GM12865 (cell line): ENCODE data around the gene SCAP.

Experiments used
- DNase-seq: peaks from one replicate; pipeline ENCODE4 v3.0.0; 2010; ENCODE audit warnings: low read depth
- H3K4me3 ChIP-seq: 2 replicates; pipeline ENCODE4 v1.5.1; 2011; ENCODE audit warnings: mild to moderate bottlenecking, low read depth, low read length, control low read depth
- TF ChIP-seq, protein P1 (sequence below): IDR thresholded peaks from 2 replicates; pipeline ENCODE4 v1.5.1; 2011; ENCODE audit warnings: low read length, control low read depth, low read depth, inconsistent platforms; ENCODE audit not compliant: insufficient read depth; ENCODE audit errors: missing control alignments

SCAP gene

DNA sequence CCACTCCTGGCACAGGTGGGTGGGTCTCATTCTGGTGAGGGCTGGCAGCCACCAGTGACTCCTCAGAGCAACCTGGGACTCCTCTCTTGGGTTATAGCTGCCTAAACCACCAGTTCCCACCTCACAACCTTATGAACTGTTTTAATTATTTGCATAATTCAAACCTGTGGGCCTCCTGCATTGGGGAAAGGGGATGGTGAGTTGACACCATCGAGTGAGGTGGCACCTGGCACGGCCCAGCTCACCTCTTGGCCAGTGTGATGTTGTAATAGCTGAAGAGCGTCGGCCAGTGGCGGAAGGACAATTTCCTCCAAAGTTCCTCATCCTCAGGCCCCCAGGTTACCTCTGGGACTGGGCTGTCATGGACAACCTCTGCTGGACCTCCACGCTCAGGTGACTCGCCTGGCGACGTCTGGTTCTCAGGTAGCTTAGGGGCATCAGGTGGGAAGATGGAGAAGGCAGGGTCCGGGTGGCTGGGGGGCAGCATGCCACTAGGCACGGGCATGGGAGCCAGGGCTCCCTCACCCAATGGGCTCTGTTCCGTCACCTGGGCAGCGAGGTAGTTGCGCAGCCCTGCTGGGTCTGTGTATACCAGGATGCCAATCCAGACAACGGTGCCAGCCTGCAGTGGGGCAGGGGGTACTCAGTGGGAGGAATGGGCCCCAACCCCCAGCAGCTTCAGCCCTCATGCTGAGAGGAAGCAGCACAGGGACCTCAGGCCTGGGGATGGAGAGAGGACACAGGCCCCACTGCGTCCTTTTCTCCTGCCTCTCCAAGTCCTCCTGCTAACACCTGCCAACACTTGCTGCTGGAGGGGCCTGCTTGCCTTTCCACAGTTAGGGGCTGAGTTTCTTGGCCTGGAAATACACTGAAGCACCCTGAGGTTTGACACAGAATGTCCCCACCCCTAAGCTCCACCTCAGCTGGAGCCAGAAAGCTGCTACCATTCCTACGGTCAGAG, 56.4 kb downstream of the SCAP start:
- TF ChIP-seq, protein P1, sequence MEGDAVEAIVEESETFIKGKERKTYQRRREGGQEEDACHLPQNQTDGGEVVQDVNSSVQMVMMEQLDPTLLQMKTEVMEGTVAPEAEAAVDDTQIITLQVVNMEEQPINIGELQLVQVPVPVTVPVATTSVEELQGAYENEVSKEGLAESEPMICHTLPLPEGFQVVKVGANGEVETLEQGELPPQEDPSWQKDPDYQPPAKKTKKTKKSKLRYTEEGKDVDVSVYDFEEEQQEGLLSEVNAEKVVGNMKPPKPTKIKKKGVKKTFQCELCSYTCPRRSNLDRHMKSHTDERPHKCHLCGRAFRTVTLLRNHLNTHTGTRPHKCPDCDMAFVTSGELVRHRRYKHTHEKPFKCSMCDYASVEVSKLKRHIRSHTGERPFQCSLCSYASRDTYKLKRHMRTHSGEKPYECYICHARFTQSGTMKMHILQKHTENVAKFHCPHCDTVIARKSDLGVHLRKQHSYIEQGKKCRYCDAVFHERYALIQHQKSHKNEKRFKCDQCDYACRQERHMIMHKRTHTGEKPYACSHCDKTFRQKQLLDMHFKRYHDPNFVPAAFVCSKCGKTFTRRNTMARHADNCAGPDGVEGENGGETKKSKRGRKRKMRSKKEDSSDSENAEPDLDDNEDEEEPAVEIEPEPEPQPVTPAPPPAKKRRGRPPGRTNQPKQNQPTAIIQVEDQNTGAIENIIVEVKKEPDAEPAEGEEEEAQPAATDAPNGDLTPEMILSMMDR = no peak
- H3K4me3 ChIP-seq = no peak overlapping the region
- DNase-seq = no peak

DNA sequence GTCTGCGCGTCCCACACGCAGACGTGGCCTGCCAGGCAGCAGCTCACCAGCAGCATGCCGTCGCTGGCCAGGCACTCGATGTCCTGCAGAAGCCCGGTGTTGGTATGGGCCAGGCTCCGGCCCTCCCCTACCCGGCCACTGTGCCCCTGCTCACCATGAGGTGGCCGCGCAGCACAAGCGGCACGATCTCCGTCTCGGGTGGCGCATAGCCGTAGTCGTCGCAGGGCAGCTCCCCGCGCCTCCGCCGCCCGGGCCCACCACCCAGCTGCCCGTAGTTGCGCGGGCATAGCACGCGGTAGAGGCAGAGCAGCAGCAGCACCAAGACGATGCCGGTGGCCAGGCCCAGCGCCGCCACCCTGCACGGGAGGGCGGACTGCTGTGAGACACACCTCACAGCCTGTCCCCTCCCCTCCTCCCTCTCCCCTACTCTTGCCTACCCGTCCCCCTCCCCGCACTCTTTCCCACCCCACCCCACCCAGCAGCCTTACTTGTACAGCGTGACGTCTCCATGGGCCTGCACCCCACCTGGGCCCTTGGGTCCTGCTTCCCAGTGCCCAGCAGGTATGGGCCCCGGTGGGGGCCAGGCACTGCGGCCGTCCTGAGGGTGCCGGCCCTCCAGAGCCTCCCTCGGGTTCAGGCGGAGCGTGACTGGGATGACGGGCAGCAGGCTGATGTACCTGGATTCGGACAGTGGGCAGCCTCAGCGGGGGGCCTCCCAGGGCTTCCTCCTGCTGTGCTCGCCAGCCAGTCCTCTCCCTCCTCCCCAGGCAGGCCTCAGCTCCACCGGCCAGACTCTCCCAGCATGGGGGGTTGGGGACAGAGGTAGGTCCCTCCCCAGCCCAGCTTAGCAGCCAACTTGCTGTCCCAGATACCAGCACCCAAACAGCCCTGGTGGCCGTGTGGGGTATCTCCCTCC, 57.3 kb downstream of the SCAP start:
- no peak overlapping the region for H3K4me3 ChIP-seq
- TF ChIP-seq, protein P1 = no peak
- no peak for DNase-seq

DNA sequence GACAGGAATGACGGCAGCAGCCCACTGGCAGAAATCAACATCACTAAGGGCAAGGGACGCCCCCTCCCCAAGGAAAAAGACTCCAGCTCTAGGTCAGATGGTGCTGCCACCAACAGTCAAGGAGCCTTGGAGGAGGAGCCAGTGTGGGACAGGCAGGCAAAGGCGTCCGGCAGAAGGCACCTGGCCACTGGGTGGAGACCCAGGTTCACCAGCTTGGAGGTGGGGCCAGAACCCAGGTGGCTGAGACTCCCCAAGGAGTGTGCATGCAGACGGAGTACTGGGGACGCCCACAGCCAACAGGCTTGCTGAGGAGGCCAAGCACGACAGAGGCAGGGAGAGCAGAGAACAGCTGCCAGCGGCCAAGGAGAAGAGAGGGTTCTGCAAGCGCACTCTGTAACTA, 59.7 kb downstream of the SCAP start:
- TF ChIP-seq, protein P1 = no peak
- no peak overlapping the region for H3K4me3 ChIP-seq
- no peak for DNase-seq

DNA sequence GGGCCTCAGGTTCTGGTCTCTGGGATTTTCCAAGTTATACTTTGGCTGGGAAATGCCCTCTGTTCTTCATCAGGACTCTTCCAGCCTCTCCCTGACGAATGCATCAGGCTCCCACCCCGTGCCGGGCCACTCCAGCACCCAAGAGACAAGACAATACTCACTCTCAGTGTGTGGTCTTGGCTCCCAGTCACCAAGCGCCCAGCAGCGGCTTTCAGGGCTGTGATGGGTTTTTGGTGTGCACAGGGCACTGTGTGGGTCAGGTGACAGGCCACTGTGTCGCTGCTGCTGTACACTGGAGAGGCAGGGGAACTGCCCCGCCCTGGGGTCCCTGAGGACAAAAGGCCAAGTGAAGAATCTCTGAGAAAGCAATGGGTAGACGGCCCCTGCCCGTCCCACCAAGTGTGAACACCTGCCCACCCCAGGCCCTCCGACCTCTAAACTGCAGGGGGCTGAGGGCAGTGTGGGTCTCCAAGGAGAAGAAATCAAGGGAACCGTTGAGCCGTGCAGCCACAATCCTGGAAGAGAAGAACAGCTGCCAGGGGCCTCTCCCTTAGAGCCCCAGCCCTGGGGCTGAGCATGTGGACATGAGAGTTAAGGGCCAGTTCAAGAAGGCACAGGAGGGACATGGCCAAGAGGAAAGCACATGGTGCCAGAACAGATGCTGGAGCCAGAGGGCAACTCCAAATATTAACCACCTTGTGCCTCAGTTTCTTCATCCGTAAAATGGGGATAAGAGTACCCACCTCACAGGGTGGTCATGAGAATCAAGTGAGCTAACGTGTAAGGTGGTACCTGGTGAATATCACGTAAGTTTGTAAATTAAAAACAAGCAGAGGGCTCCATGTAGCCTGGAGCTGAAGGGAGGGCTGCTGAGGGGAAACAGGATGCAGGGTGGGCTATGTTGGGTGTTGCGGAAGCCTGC, 60.8 kb downstream of the SCAP start:
- no peak overlapping the region for H3K4me3 ChIP-seq
- TF ChIP-seq, protein P1 = no peak
- no peak for DNase-seq

DNA sequence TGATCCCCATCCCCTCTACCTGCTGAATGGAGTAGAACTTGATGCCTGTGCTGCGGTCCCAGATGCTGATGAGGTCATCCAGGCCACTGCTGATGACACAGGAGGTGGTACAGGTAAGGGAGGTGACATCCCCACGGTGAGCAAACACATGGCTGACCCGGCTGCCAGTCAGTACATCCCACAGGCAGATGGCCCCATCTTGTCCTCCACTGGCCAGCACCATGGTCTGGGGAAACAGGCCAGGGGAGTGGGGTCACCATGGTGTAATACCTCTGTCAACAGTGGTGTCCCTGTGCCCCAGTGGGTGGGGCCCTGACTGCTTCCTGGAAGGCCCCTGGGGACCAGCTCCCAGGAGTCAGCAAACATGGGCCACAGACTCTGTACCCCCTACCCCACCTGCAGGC, 61.6 kb downstream of the SCAP start:
- DNase-seq = no peak

More for the DNA sequence above, 61.6 kb downstream of the SCAP start:
- TF ChIP-seq, protein P1 = no peak
- no peak overlapping the region for H3K4me3 ChIP-seq
